ENCODE measurements around the gene ZNF689. TPM values are rescaled to one million over a fixed set of nuclear protein-coding genes. Genes with fewer than 3 reads are reported as not detected.

Gene ZNF689
- 13.1 TPM for polyA plus RNA-seq (2013, experiment 1 of 2)
- polyA plus RNA-seq (2013, experiment 2 of 2): 13.5 TPM

GRCh38 chr16:30609926-30610839 is at the start of gene ZNF689:
Gene ZNF689, minus strand, starts transcription at chr16:30610389. Its CDS starts 348 bp downstream, at chr16:30610041.
- Histone ChIP-seq H3K27ac (ENCODE audit: low read depth, low read length) (peak within 1 kb of the TSS; percentile 91), H3K4me3 (ENCODE audit: low read length) (peak within 1 kb of the TSS; percentile 84), H3K36me3 (ENCODE audit: insufficient read depth, low read length) (peaks cover 17% of the 10 kb centered on the region), H3K9me3 (ENCODE audit: insufficient read depth, low read depth, low read length) (no peaks in the 10 kb centered on the region), H3K27me3 (ENCODE audit: insufficient read depth, low read length) (no peaks in the 10 kb centered on the region), H3K4me1 (ENCODE audit: insufficient read depth, low read length) (no peaks in the 10 kb centered on the region), H3K9ac (ENCODE audit: low read depth, low read length) (peak within 1 kb of the TSS; percentile 97)
- WGBS: under 1% methylated on average over 62 of the region's 63 CpGs

- Histone ChIP-seq H3K9me3 (ENCODE audit: insufficient read depth, low read depth, low read length) (no peaks in the 10 kb centered on the region), H3K27me3 (ENCODE audit: insufficient read depth, low read length) (peaks cover 54% of the 10 kb centered on the region), H3K27ac (ENCODE audit: low read depth, low read length) (peak overlapping the region; percentile 95), H3K4me1 (ENCODE audit: insufficient read depth, low read length) (peaks cover 5% of the 10 kb centered on the region; the same call in 1 of the 2 replicates), H3K4me3 (ENCODE audit: low read length) (peak overlapping the region; percentile 80), H3K9ac (ENCODE audit: low read depth, low read length) (peak overlapping the region; percentile 75), H3K36me3 (ENCODE audit: insufficient read depth, low read length) (peaks cover 31% of the 10 kb centered on the region)
- under 1% methylated on average over 64 of the region's 64 CpGs for WGBS
Measured at GRCh38 chr16:30658731-30659506, 48.7 kb upstream of the ZNF689 start.

GRCh38 chr16:30657866-30658730 is 47.9 kb upstream of the ZNF689 start, which contains the start of gene FBRS:
Gene FBRS, plus strand, starts transcription at chr16:30658431. Its CDS starts 1,088 bp downstream, at chr16:30659519.
- peaks cover 24% of the 10 kb centered on the region for H3K36me3 ChIP-seq (ENCODE audit: insufficient read depth, low read length)

GRCh38 chr16:30656974-30657865 is 47.0 kb upstream of the ZNF689 start:
- 48% methylated on average over 31 of the region's 32 CpGs for WGBS
- peaks cover 5% of the 10 kb centered on the region; the same call in 1 of the 2 replicates for H3K4me1 ChIP-seq (ENCODE audit: insufficient read depth, low read length)
- peaks cover 18% of the 10 kb centered on the region for H3K36me3 ChIP-seq (ENCODE audit: insufficient read depth, low read length)
- peaks cover 45% of the 10 kb centered on the region for H3K27me3 ChIP-seq (ENCODE audit: insufficient read depth, low read length)
- no peak overlapping the region for H3K9ac ChIP-seq (ENCODE audit: low read depth, low read length)
- peak overlapping the region; percentile 58 for H3K4me3 ChIP-seq (ENCODE audit: low read length)
- H3K27ac ChIP-seq (ENCODE audit: low read depth, low read length): no peak overlapping the region; the same call in 1 of the 2 replicates
- H3K9me3 ChIP-seq (ENCODE audit: insufficient read depth, low read depth, low read length): no peaks in the 10 kb centered on the region

More at GRCh38 chr16:30657866-30658730, 47.9 kb upstream of the ZNF689 start, which contains the start of gene FBRS:
- under 1% methylated on average over 85 of the region's 86 CpGs for WGBS
- Histone ChIP-seq H3K9ac (ENCODE audit: low read depth, low read length) (peak within 1 kb of the TSS; percentile 75), H3K9me3 (ENCODE audit: insufficient read depth, low read depth, low read length) (no peaks in the 10 kb centered on the region), H3K4me1 (ENCODE audit: insufficient read depth, low read length) (peaks cover 5% of the 10 kb centered on the region; the same call in 1 of the 2 replicates), H3K4me3 (ENCODE audit: low read length) (peak within 1 kb of the TSS; percentile 80), H3K27me3 (ENCODE audit: insufficient read depth, low read length) (peaks cover 46% of the 10 kb centered on the region), H3K27ac (ENCODE audit: low read depth, low read length) (peak within 1 kb of the TSS; percentile 95)

- peaks cover 10% of the 10 kb centered on the region for H3K36me3 ChIP-seq (ENCODE audit: insufficient read depth, low read length)
Measured at GRCh38 chr16:30656388-30656787, 46.2 kb upstream of the ZNF689 start.

GRCh38 chr16:30655815-30656347 is 45.7 kb upstream of the ZNF689 start:
- Histone ChIP-seq H3K27ac (ENCODE audit: low read depth, low read length) (no peak overlapping the region), H3K36me3 (ENCODE audit: insufficient read depth, low read length) (peaks cover 5% of the 10 kb centered on the region; the same call in 1 of the 2 replicates), H3K4me1 (ENCODE audit: insufficient read depth, low read length) (peaks cover 5% of the 10 kb centered on the region; the same call in 1 of the 2 replicates), H3K9me3 (ENCODE audit: insufficient read depth, low read depth, low read length) (no peaks in the 10 kb centered on the region), H3K9ac (ENCODE audit: low read depth, low read length) (no peak overlapping the region), H3K27me3 (ENCODE audit: insufficient read depth, low read length) (peaks cover 39% of the 10 kb centered on the region), H3K4me3 (ENCODE audit: low read length) (no peak overlapping the region)
- WGBS: 97% methylated on average over 12 of the region's 12 CpGs

More at GRCh38 chr16:30656388-30656787, 46.2 kb upstream of the ZNF689 start:
- H3K9me3 ChIP-seq (ENCODE audit: insufficient read depth, low read depth, low read length): no peaks in the 10 kb centered on the region
- H3K4me1 ChIP-seq (ENCODE audit: insufficient read depth, low read length): peaks cover 5% of the 10 kb centered on the region; the same call in 1 of the 2 replicates
- no peak overlapping the region for H3K9ac ChIP-seq (ENCODE audit: low read depth, low read length)
- H3K27me3 ChIP-seq (ENCODE audit: insufficient read depth, low read length): peaks cover 44% of the 10 kb centered on the region
- 97% methylated on average over 8 of the region's 8 CpGs for WGBS
- H3K4me3 ChIP-seq (ENCODE audit: low read length): no peak overlapping the region
- no peak overlapping the region for H3K27ac ChIP-seq (ENCODE audit: low read depth, low read length)

GRCh38 chr16:30654856-30655255 is 44.7 kb upstream of the ZNF689 start:
- no peak overlapping the region for H3K9ac ChIP-seq (ENCODE audit: low read depth, low read length)
- no peaks in the 10 kb centered on the region for H3K9me3 ChIP-seq (ENCODE audit: insufficient read depth, low read depth, low read length)
- peaks cover under 1% of the 10 kb centered on the region; the same call in 1 of the 2 replicates for H3K4me1 ChIP-seq (ENCODE audit: insufficient read depth, low read length)
- peaks cover 5% of the 10 kb centered on the region; the same call in 1 of the 2 replicates for H3K36me3 ChIP-seq (ENCODE audit: insufficient read depth, low read length)
- H3K27me3 ChIP-seq (ENCODE audit: insufficient read depth, low read length): peaks cover 29% of the 10 kb centered on the region
- H3K27ac ChIP-seq (ENCODE audit: low read depth, low read length): no peak overlapping the region
- no peak overlapping the region for H3K4me3 ChIP-seq (ENCODE audit: low read length)
- 96% methylated on average over 18 of the region's 18 CpGs for WGBS

- WGBS: 95% methylated on average over 18 of the region's 18 CpGs
- Histone ChIP-seq H3K27me3 (ENCODE audit: insufficient read depth, low read length) (peaks cover 28% of the 10 kb centered on the region), H3K27ac (ENCODE audit: low read depth, low read length) (no peak overlapping the region), H3K9me3 (ENCODE audit: insufficient read depth, low read depth, low read length) (no peaks in the 10 kb centered on the region), H3K4me3 (ENCODE audit: low read length) (no peak overlapping the region), H3K9ac (ENCODE audit: low read depth, low read length) (no peak overlapping the region), H3K36me3 (ENCODE audit: insufficient read depth, low read length) (peaks cover 5% of the 10 kb centered on the region; the same call in 1 of the 2 replicates), H3K4me1 (ENCODE audit: insufficient read depth, low read length) (no peaks in the 10 kb centered on the region)
Measured at GRCh38 chr16:30652718-30653117, 42.5 kb upstream of the ZNF689 start.

GRCh38 chr16:30652005-30652296 is 41.8 kb upstream of the ZNF689 start:
- Histone ChIP-seq H3K4me3 (ENCODE audit: low read length) (peak overlapping the region; percentile 71), H3K9me3 (ENCODE audit: insufficient read depth, low read depth, low read length) (no peaks in the 10 kb centered on the region), H3K4me1 (ENCODE audit: insufficient read depth, low read length) (no peaks in the 10 kb centered on the region), H3K36me3 (ENCODE audit: insufficient read depth, low read length) (peaks cover 5% of the 10 kb centered on the region; the same call in 1 of the 2 replicates), H3K27me3 (ENCODE audit: insufficient read depth, low read length) (peaks cover 28% of the 10 kb centered on the region), H3K27ac (ENCODE audit: low read depth, low read length) (no peak overlapping the region), H3K9ac (ENCODE audit: low read depth, low read length) (peak overlapping the region; percentile 56; the same call in 1 of the 2 replicates)
- 53% methylated on average over 2 of the region's 2 CpGs for WGBS
